HepG2 (cell line): ENCODE results near the gene ZACN.

ENCODE experiments used
- ATF6 ChIP-seq: sonication (generic); formaldehyde crosslinking; conservative IDR thresholded peaks from 2 replicates; pipeline ENCODE4 v1.4.0; 2020; ENCODE audit warnings: missing genetic modification reagents
- CBFB ChIP-seq: sonication (generic); formaldehyde crosslinking; IDR thresholded peaks from 2 replicates; pipeline ENCODE4 v1.4.0; 2020; ENCODE audit warnings: missing genetic modification reagents
- CTCF ChIP-seq: sonication (generic); formaldehyde crosslinking; IDR thresholded peaks from 2 replicates; pipeline ENCODE4 v1.5.0; 2020; ENCODE audit warnings: mild to moderate bottlenecking, missing genetic modification reagents, moderate library complexity
- U2AF2 ChIP-seq: fragments of 200-400 bp; formaldehyde crosslinking; IDR thresholded peaks from 2 replicates; pipeline ENCODE4 v1.6.1; 2017; ENCODE audit warnings: low read depth, mild to moderate bottlenecking, low read length
- ZNF713 ChIP-seq: sonication (generic); formaldehyde crosslinking; IDR thresholded peaks from 2 replicates; pipeline ENCODE4 v1.4.0; 2020; ENCODE audit warnings: mild to moderate bottlenecking, missing genetic modification reagents

GRCh38 chr17:76033139-76033538 lies 45.8 kb upstream of the ZACN start:
- TF ChIP-seq ZNF713 (CRISPR knock-in tag), result no peak
- TF ChIP-seq CTCF, result no peak
- no peak for TF ChIP-seq CBFB (CRISPR knock-in tag)
- no peak for TF ChIP-seq U2AF2
- no peak for TF ChIP-seq ATF6 (CRISPR knock-in tag)
